ENCODE measurements around the gene GALNT10. TPM values are rescaled to one million over a fixed set of nuclear protein-coding genes. Genes with fewer than 3 reads are reported as not detected.

Gene GALNT10
- 10 to 100 TPM; 30.2 to 43.4 TPM for total RNA-seq
- 25.0 TPM for polyA plus RNA-seq (2013, experiment 1 of 2)
- polyA plus RNA-seq (2013, experiment 2 of 2), result 25.7 TPM
- long read RNA-seq, experiment 1, full-length matches to known transcripts, result 5 of 15 reads
- long read RNA-seq, experiment 1, partial matches to known transcripts, result 1 of 15 reads
- long read RNA-seq, experiment 1, other reads (novel, unspliced or antisense), result 9 of 15 reads
- long read RNA-seq, experiment 2, full-length matches to known transcripts, result 58 of 105 reads
- long read RNA-seq, experiment 2, partial matches to known transcripts, result 17 of 105 reads
- long read RNA-seq, experiment 2, other reads (novel, unspliced or antisense), result 30 of 105 reads
- long read RNA-seq, experiment 3, partial matches to known transcripts, result 4 of 12 reads
- long read RNA-seq, experiment 3, other reads (novel, unspliced or antisense), result 8 of 12 reads
- long read RNA-seq, experiment 4, partial matches to known transcripts, result 1 of 8 reads
- long read RNA-seq, experiment 4, other reads (novel, unspliced or antisense), result 7 of 8 reads

- Histone ChIP-seq H3K36me3 (ENCODE audit: control insufficient read depth, insufficient read depth, low read length) (peaks cover 11% of the 10 kb centered on the region), H3K27ac (ENCODE audit: low read depth, low read length) (peak within 1 kb of the TSS; percentile 50), H3K27me3 (ENCODE audit: control insufficient read depth, insufficient read depth, low read length, poor library complexity, severe bottlenecking) (peaks cover 39% of the 10 kb centered on the region), H3K4me3 (ENCODE audit: low read length) (peak within 1 kb of the TSS; percentile 94), H3K4me1 (ENCODE audit: control insufficient read depth, insufficient read depth, low read length) (peaks cover 27% of the 10 kb centered on the region), H3K9ac (ENCODE audit: extremely low read depth, low read length, poor library complexity, severe bottlenecking) (peak within 1 kb of the TSS; percentile 44), H3K9me3 (ENCODE audit: control insufficient read depth, low read length) (no peaks in the 10 kb centered on the region)
- peaks cover 49% of the 10 kb centered on the region for H3K27me3 Mint-ChIP-seq (ENCODE audit: insufficient read depth)
- H3K9me3 Mint-ChIP-seq, result no peaks in the 10 kb centered on the region
- no peak for DNase-seq
- no peak for TF ChIP-seq CTCF (conservative IDR thresholded peaks at IDR 0.05)
- H3K4me3 Mint-ChIP-seq, result peak within 1 kb of the TSS; percentile 72
- peaks cover 47% of the 10 kb centered on the region for H3K4me1 Mint-ChIP-seq
- H3K27ac Mint-ChIP-seq, result peak within 1 kb of the TSS; percentile 90
- 2 to 13% methylated on average over 20 to 84 of the region's 84 CpGs for WGBS, 2 experiments (ENCODE audit: insufficient coverage in 1 of 2, insufficient read length in 1 of 2)
- peaks cover 3% of the 10 kb centered on the region for H3K36me3 Mint-ChIP-seq (ENCODE audit: low read depth)
These were observed at the start of gene GALNT10 for GRCh38 chr5:154190595-154191304. TSS of gene GALNT10 (plus strand) at chr5:154190733. CDS start at chr5:154190867, 134 bp downstream.

GRCh38 chr5:154141745-154142221 is 48.8 kb upstream of the GALNT10 start:
- WGBS, 2 experiments (ENCODE audit: insufficient coverage in 1 of 2, insufficient read length in 1 of 2), result 77 to 86% methylated on average over 1 of the region's 1 CpG
- no peaks in the 10 kb centered on the region for H3K9me3 ChIP-seq (ENCODE audit: control insufficient read depth, low read length)
- Mint-ChIP-seq H3K4me1 (peaks cover 48% of the 10 kb centered on the region), H3K36me3 (ENCODE audit: low read depth) (no peaks in the 10 kb centered on the region), H3K27me3 (ENCODE audit: insufficient read depth) (peaks cover 42% of the 10 kb centered on the region), H3K27ac (no peak overlapping the region), H3K4me3 (no peak overlapping the region), H3K9me3 (no peaks in the 10 kb centered on the region)
- H3K4me3 ChIP-seq (ENCODE audit: low read length), result no peak overlapping the region
- H3K9ac ChIP-seq (ENCODE audit: extremely low read depth, low read length, poor library complexity, severe bottlenecking), result no peak overlapping the region
- DNase-seq, result no peak
- H3K27ac ChIP-seq (ENCODE audit: low read depth, low read length), result no peak overlapping the region
- peaks cover 14% of the 10 kb centered on the region for H3K4me1 ChIP-seq (ENCODE audit: control insufficient read depth, insufficient read depth, low read length)
- no peak for TF ChIP-seq CTCF (conservative IDR thresholded peaks at IDR 0.05)
- peaks cover 55% of the 10 kb centered on the region for H3K27me3 ChIP-seq (ENCODE audit: control insufficient read depth, insufficient read depth, low read length, poor library complexity, severe bottlenecking)
- no peaks in the 10 kb centered on the region for H3K36me3 ChIP-seq (ENCODE audit: control insufficient read depth, insufficient read depth, low read length)

- TF ChIP-seq CTCF (conservative IDR thresholded peaks at IDR 0.05), result no peak
- WGBS, 2 experiments (ENCODE audit: insufficient coverage in 1 of 2, insufficient read length in 1 of 2), result 93% methylated on average over 2 to 6 of the region's 6 CpGs
- Mint-ChIP-seq H3K36me3 (ENCODE audit: low read depth) (no peaks in the 10 kb centered on the region), H3K27me3 (ENCODE audit: insufficient read depth) (peaks cover 56% of the 10 kb centered on the region), H3K4me1 (peaks cover 48% of the 10 kb centered on the region), H3K4me3 (no peak overlapping the region), H3K27ac (no peak overlapping the region), H3K9me3 (no peaks in the 10 kb centered on the region)
- H3K4me1 ChIP-seq (ENCODE audit: control insufficient read depth, insufficient read depth, low read length), result peaks cover 14% of the 10 kb centered on the region
- no peak for DNase-seq
- no peak overlapping the region for H3K27ac ChIP-seq (ENCODE audit: low read depth, low read length)
- H3K9ac ChIP-seq (ENCODE audit: extremely low read depth, low read length, poor library complexity, severe bottlenecking), result no peak overlapping the region
- no peaks in the 10 kb centered on the region for H3K36me3 ChIP-seq (ENCODE audit: control insufficient read depth, insufficient read depth, low read length)
- H3K9me3 ChIP-seq (ENCODE audit: control insufficient read depth, low read length), result no peaks in the 10 kb centered on the region
- no peak overlapping the region for H3K4me3 ChIP-seq (ENCODE audit: low read length)
- H3K27me3 ChIP-seq (ENCODE audit: control insufficient read depth, insufficient read depth, low read length, poor library complexity, severe bottlenecking), result peaks cover 64% of the 10 kb centered on the region
These were observed 47.3 kb upstream of the GALNT10 start for GRCh38 chr5:154143211-154143641.

Data from endodermal cell (in vitro differentiated cells).